OCI-LY1 (cell line): ENCODE results near the gene CCL4.

Experiments
- H2AFZ ChIP-seq: fragments of 200-600 bp; sonication (generic), shearing (Covaris generic); 2 replicates; pipeline ENCODE4 v1.6.0; 2014; ENCODE audit warnings: antibody characterized with exemption, mild to moderate bottlenecking, low read length
- H3F3A ChIP-seq: fragments of 200-600 bp; sonication (generic), shearing (Covaris generic); 2 replicates; pipeline ENCODE4 v1.6.0; 2014; ENCODE audit warnings: mild to moderate bottlenecking, antibody characterized with exemption, low read length, moderate library complexity; ENCODE audit not compliant: insufficient read depth
- H3K27ac ChIP-seq: fragments of 200-600 bp; sonication (generic); 2 replicates; pipeline ENCODE4 v1.5.1; 2014; ENCODE audit warnings: low read length, mixed run types, mild to moderate bottlenecking, low read depth; ENCODE audit not compliant: poor library complexity, severe bottlenecking
- H3K27me3 ChIP-seq: fragments of 200-600 bp; sonication (generic); 2 replicates; pipeline ENCODE4 v1.6.0; 2014; ENCODE audit warnings: antibody characterized with exemption, mild to moderate bottlenecking, low read length, moderate library complexity; ENCODE audit not compliant: insufficient read depth
- H3K36me3 ChIP-seq: fragments of 200-600 bp; sonication (generic); 2 replicates; pipeline ENCODE4 v1.6.1; 2014; ENCODE audit warnings: mild to moderate bottlenecking, antibody characterized with exemption, low read length, moderate library complexity, mixed read lengths; ENCODE audit not compliant: insufficient read depth
- H3K4me1 ChIP-seq: fragments of 200-600 bp; sonication (generic); 2 replicates; pipeline ENCODE4 v1.5.1; 2014; ENCODE audit warnings: mild to moderate bottlenecking, low read length, moderate library complexity; ENCODE audit not compliant: insufficient read depth, severe bottlenecking
- H3K4me2 ChIP-seq: fragments of 200-600 bp; sonication (generic), shearing (Covaris generic); 2 replicates; pipeline ENCODE4 v1.6.1; 2014; ENCODE audit warnings: low read length
- H3K4me3 ChIP-seq: fragments of 200-600 bp; sonication (generic); 2 replicates; pipeline ENCODE4 v1.5.1; 2014; ENCODE audit warnings: low read length, low read depth, mild to moderate bottlenecking, mixed read lengths; ENCODE audit not compliant: poor library complexity, severe bottlenecking
- H3K79me2 ChIP-seq: fragments of 200-600 bp; shearing (Covaris generic); 2 replicates; pipeline ENCODE4 v1.6.1; 2016; ENCODE audit warnings: mixed run types, low read length, mixed read lengths; ENCODE audit not compliant: insufficient read depth
- H3K9ac ChIP-seq: fragments of 200-600 bp; sonication (generic), shearing (Covaris generic); 2 replicates; pipeline ENCODE4 v1.6.1; 2014; ENCODE audit warnings: mild to moderate bottlenecking, low read length, mixed read lengths
- H3K9me2 ChIP-seq: fragments of 200-600 bp; sonication (generic), shearing (Covaris generic); 2 replicates; pipeline ENCODE4 v1.6.1; 2014; ENCODE audit warnings: low read depth, mild to moderate bottlenecking, low read length, mixed read lengths
- H3K9me3 ChIP-seq: fragments of 200-600 bp; shearing (Covaris generic); 2 replicates; pipeline ENCODE4 v1.6.1; 2014; ENCODE audit warnings: low read length, mixed read lengths
- H4K20me1 ChIP-seq: fragments of 200-600 bp; sonication (generic), shearing (Covaris generic); 2 replicates; pipeline ENCODE4 v1.6.0; 2016; ENCODE audit warnings: mild to moderate bottlenecking, low read length; ENCODE audit not compliant: insufficient read depth
- EZH2 ChIP-seq: fragments of 200-600 bp; sonication (generic), shearing (Covaris generic); IDR thresholded peaks from 2 replicates; pipeline ENCODE4 v1.8.0; 2017; ENCODE audit warnings: borderline replicate concordance, mixed run types, mild to moderate bottlenecking, antibody characterized with exemption, low read length, moderate library complexity, mixed read lengths
- TF ChIP-seq, protein P1 (sequence below): fragments of 200-600 bp; sonication (generic), shearing (Covaris generic); IDR thresholded peaks from 2 replicates; pipeline ENCODE4 v1.5.1; 2017; ENCODE audit warnings: mild to moderate bottlenecking, antibody characterized with exemption, low read length, moderate library complexity, mixed read lengths

Gene CCL4

DNA sequence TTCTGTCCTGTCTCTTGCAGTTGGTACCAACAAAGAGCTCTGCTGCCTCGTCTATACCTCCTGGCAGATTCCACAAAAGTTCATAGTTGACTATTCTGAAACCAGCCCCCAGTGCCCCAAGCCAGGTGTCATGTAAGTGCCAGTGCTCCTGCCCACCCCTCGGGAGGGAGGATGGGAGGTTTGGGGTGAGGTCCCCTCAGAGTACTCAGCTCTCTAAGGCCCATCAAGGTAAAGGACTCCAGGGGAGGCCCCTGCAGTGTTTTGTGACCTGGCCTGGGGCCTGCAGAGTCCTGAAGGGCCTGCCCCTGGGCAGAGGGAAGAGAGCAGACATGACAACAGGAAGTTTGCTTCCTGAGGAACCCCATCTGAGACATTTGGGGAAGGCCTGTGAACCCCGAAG lies 33.2 kb upstream of the CCL4 start:
- no peaks in the 10 kb centered on the region for H3F3A ChIP-seq
- H3K27ac ChIP-seq: no peak overlapping the region
- TF ChIP-seq EZH2: no peak
- TF ChIP-seq, protein P1, sequence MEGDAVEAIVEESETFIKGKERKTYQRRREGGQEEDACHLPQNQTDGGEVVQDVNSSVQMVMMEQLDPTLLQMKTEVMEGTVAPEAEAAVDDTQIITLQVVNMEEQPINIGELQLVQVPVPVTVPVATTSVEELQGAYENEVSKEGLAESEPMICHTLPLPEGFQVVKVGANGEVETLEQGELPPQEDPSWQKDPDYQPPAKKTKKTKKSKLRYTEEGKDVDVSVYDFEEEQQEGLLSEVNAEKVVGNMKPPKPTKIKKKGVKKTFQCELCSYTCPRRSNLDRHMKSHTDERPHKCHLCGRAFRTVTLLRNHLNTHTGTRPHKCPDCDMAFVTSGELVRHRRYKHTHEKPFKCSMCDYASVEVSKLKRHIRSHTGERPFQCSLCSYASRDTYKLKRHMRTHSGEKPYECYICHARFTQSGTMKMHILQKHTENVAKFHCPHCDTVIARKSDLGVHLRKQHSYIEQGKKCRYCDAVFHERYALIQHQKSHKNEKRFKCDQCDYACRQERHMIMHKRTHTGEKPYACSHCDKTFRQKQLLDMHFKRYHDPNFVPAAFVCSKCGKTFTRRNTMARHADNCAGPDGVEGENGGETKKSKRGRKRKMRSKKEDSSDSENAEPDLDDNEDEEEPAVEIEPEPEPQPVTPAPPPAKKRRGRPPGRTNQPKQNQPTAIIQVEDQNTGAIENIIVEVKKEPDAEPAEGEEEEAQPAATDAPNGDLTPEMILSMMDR: no peak
- no peak overlapping the region for H3K4me2 ChIP-seq
- H3K4me1 ChIP-seq: no peaks in the 10 kb centered on the region
- no peak overlapping the region for H3K4me3 ChIP-seq
- no peaks in the 10 kb centered on the region for H4K20me1 ChIP-seq
- no peak overlapping the region for H3K9ac ChIP-seq
- 0 out of 2 replicates have a peak, but pooled peaks cover 8% of the 10 kb centered on the region for H3K27me3 ChIP-seq
- no peaks in the 10 kb centered on the region for H3K36me3 ChIP-seq
- H2AFZ ChIP-seq: no peak overlapping the region
- H3K79me2 ChIP-seq: no peaks in the 10 kb centered on the region
- no peaks in the 10 kb centered on the region for H3K9me3 ChIP-seq
- no peaks in the 10 kb centered on the region for H3K9me2 ChIP-seq

DNA sequence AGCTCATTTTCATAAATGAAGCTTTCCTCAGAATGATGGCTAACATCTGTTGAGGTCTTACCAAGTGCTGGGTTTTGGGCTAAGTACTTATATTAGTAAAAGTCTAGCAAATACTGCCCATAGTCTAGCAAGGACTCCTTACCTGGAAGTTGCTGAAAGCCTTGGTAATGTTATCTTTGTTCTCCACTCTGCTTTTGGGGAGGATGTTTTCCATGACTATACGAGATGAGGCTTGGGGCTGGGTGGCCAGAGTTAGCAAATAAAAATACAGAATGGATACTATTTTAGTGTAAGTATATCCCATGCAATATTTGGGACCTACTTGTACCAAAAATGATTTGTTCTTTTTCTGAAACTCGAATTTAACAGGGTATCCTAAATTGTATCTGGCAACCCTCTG lies 31.9 kb upstream of the CCL4 start:
- Histone ChIP-seq H3K9ac (no peak overlapping the region), H3K36me3 (no peaks in the 10 kb centered on the region), H3K4me2 (no peak overlapping the region), H2AFZ (no peak overlapping the region), H3K79me2 (no peaks in the 10 kb centered on the region), H3K9me3 (no peaks in the 10 kb centered on the region), H3K27me3 (0 out of 2 replicates have a peak, but pooled peaks cover 8% of the 10 kb centered on the region), H3K27ac (no peak overlapping the region), H3K9me2 (no peaks in the 10 kb centered on the region), H3F3A (no peaks in the 10 kb centered on the region), H3K4me1 (no peaks in the 10 kb centered on the region), H3K4me3 (no peak overlapping the region), H4K20me1 (no peaks in the 10 kb centered on the region)
- TF ChIP-seq, protein P1: no peak
- TF ChIP-seq EZH2: no peak

DNA sequence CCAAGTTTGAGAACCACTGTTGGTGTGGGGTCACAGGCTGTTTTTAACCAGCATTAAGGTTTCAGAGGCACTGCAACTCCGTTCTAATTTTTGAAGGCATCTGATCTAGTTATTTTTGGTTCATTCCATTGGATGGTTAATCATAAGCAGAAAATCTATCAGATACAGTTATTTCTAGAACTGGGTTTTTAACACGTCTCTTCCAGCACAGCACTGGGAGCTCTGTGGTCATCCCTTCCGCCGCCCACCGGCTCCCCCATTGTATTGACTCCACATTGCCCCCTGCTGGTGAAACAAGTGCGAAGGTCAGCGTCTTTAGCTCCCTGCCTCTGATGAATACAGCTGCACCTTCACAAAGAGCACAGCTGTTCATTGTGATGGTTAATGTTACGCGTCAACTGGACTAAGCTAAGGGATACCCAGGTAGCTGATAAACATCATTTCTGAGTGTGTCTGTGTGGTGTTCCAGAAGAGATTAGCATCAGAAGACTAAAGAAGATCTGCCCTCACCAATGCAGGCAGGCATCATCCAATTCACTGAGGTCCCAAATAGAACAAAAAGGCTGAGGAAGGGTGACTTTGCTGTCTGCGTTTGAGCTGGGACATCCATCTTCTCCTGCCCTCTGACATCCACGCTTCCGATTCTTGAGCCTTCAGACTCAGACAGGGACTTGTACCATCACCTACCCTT lies 31.1 kb upstream of the CCL4 start:
- H3K9me3 ChIP-seq: no peaks in the 10 kb centered on the region
- TF ChIP-seq, protein P1: peak; percentile 89
- TF ChIP-seq EZH2: no peak
- no peaks in the 10 kb centered on the region for H3F3A ChIP-seq
- H3K36me3 ChIP-seq: no peaks in the 10 kb centered on the region
- no peaks in the 10 kb centered on the region for H4K20me1 ChIP-seq
- H3K27ac ChIP-seq: no peak overlapping the region
- 0 out of 2 replicates have a peak, but pooled peaks cover 8% of the 10 kb centered on the region for H3K27me3 ChIP-seq
- no peaks in the 10 kb centered on the region for H3K4me1 ChIP-seq
- H2AFZ ChIP-seq: no peak overlapping the region
- H3K4me3 ChIP-seq: no peak overlapping the region
- no peak overlapping the region for H3K4me2 ChIP-seq
- H3K9me2 ChIP-seq: no peaks in the 10 kb centered on the region
- no peak overlapping the region for H3K9ac ChIP-seq
- no peaks in the 10 kb centered on the region for H3K79me2 ChIP-seq
